BE2C (cell line): ENCODE results near the gene NOTCH3.

Source experiments
- DNase-seq: peaks from one replicate; pipeline ENCODE4 v3.0.0-alpha.2; 2020
- H3K27me3 ChIP-seq: fragments of 250-450 bp; sonication (Bioruptor Pico); 2 replicates; pipeline ENCODE4 v1.5.1; 2020; ENCODE audit warnings: mild to moderate bottlenecking
- H3K36me3 ChIP-seq: fragments of 250-450 bp; sonication (Bioruptor Pico); 2 replicates; pipeline ENCODE4 v1.5.1; 2020; ENCODE audit warnings: mild to moderate bottlenecking
- H3K4me1 ChIP-seq: fragments of 250-450 bp; sonication (Bioruptor Pico); 2 replicates; pipeline ENCODE4 v1.5.1; 2020
- H3K4me3 ChIP-seq: 2 replicates; pipeline ENCODE4 v1.5.1; 2011; ENCODE audit warnings: low read depth, low read length
- H3K9me3 ChIP-seq: fragments of 250-450 bp; sonication (Bioruptor Pico); 2 replicates; pipeline ENCODE4 v1.5.1; 2020
- CTCF ChIP-seq: IDR thresholded peaks from 2 replicates; pipeline ENCODE4 v1.5.1; 2012; ENCODE audit warnings: mild to moderate bottlenecking, low read depth, low read length

NOTCH3 gene

GRCh38 chr19:15187026-15188007, 13.5 kb downstream of the NOTCH3 start:
- Histone ChIP-seq H3K36me3 (no peaks in the 10 kb centered on the region), H3K4me1 (no peaks in the 10 kb centered on the region), H3K9me3 (no peaks in the 10 kb centered on the region), H3K4me3 (no peak overlapping the region), H3K27me3 (no peaks in the 10 kb centered on the region)
- no peak for TF ChIP-seq CTCF
- DNase-seq = peak; percentile 44

GRCh38 chr19:15185188-15185587, 15.6 kb downstream of the NOTCH3 start:
- no peaks in the 10 kb centered on the region for H3K4me1 ChIP-seq
- no peaks in the 10 kb centered on the region for H3K9me3 ChIP-seq
- TF ChIP-seq CTCF = no peak
- no peaks in the 10 kb centered on the region for H3K27me3 ChIP-seq
- H3K36me3 ChIP-seq = no peaks in the 10 kb centered on the region
- no peak for DNase-seq
- no peak overlapping the region for H3K4me3 ChIP-seq

- Histone ChIP-seq H3K27me3 (no peaks in the 10 kb centered on the region), H3K4me1 (no peaks in the 10 kb centered on the region), H3K36me3 (no peaks in the 10 kb centered on the region), H3K4me3 (no peak overlapping the region), H3K9me3 (no peaks in the 10 kb centered on the region)
- DNase-seq = no peak
- TF ChIP-seq CTCF = no peak
These were observed 16.0 kb downstream of the NOTCH3 start for GRCh38 chr19:15184776-15185175.

GRCh38 chr19:15181394-15181793, 19.4 kb downstream of the NOTCH3 start:
- TF ChIP-seq CTCF = no peak
- peak overlapping the region; percentile 68 for H3K4me3 ChIP-seq
- no peaks in the 10 kb centered on the region for H3K36me3 ChIP-seq
- H3K27me3 ChIP-seq = peaks cover 6% of the 10 kb centered on the region; the same call in 1 of the 2 replicates
- H3K9me3 ChIP-seq = no peaks in the 10 kb centered on the region
- no peak for DNase-seq
- no peaks in the 10 kb centered on the region for H3K4me1 ChIP-seq

GRCh38 chr19:15180451-15181390, 20.1 kb downstream of the NOTCH3 start:
- DNase-seq = peak; percentile 68
- no peaks in the 10 kb centered on the region for H3K36me3 ChIP-seq

More at GRCh38 chr19:15180451-15181390, 20.1 kb downstream of the NOTCH3 start:
- H3K27me3 ChIP-seq = peaks cover 6% of the 10 kb centered on the region; the same call in 1 of the 2 replicates
- no peaks in the 10 kb centered on the region for H3K4me1 ChIP-seq
- H3K4me3 ChIP-seq = peak overlapping the region; percentile 68
- no peak for TF ChIP-seq CTCF
- H3K9me3 ChIP-seq = no peaks in the 10 kb centered on the region
